IMR-90 (cell line): ENCODE measurements around the gene FOXB1. TPM values are rescaled to one million over a fixed set of nuclear protein-coding genes. Genes with fewer than 3 reads are reported as not detected.

Experiments used
- ATAC-seq: fragments of 200-7000 bp; cut with Tn5 transposase; 2 replicates; pipeline ENCODE4 v1.9.1; 2020; ENCODE audit warnings: low read depth, mild to moderate bottlenecking, moderate library complexity
- BruUV-seq: library from RNA; stranded (reverse); fragments of 400-500 nt; replicated peaks from 2 replicates; lab custom pipeline; 2021; lab: Mats Ljungman, UMichigan
- CTCF ChIA-PET: fragments of 300-600 bp; formaldehyde crosslinking; extraction: SDS; loops from one replicate; lab custom pipeline; 2021; ENCODE audit warnings: antibody characterized with exemption; lab: Yijun Ruan, JAX
- POLR2A ChIA-PET: fragments of 300-600 bp; sonication (Branson Sonifier 250); formaldehyde crosslinking; loops from one replicate; lab custom pipeline; 2022; ENCODE audit warnings: antibody characterized with exemption; ENCODE audit not compliant: unreplicated experiment; lab: Charles Lee
- DNase-seq: peaks from one replicate; pipeline ENCODE4 v3.0.0; 2013
- H2AFZ ChIP-seq: replicated peaks from 2 replicates; pipeline ENCODE3; 2013; ENCODE audit warnings: low read length, mild to moderate bottlenecking; ENCODE audit not compliant: poor library complexity
- H2AK5ac ChIP-seq: 2 replicates; pipeline ENCODE4 v1.6.1; 2013; ENCODE audit warnings: low read depth, low read length, inconsistent platforms
- H2AK9ac ChIP-seq: replicated peaks from 2 replicates; pipeline ENCODE3; 2013; ENCODE audit warnings: mild to moderate bottlenecking, low read depth, low read length, moderate library complexity; ENCODE audit not compliant: poor library complexity
- H2BK120ac ChIP-seq: 2 replicates; pipeline ENCODE4 v1.6.1; 2013; ENCODE audit warnings: low read depth, low read length, inconsistent platforms
- H2BK15ac ChIP-seq: 3 replicates; pipeline ENCODE4 v1.6.1; 2013; ENCODE audit warnings: low read depth, low read length, inconsistent platforms
- H2BK20ac ChIP-seq: 2 replicates; pipeline ENCODE4 v1.6.1; 2013; ENCODE audit warnings: low read depth, mild to moderate bottlenecking, inconsistent platforms, low read length, moderate library complexity
- H2BK5ac ChIP-seq: 2 replicates; pipeline ENCODE4 v1.6.1; 2013; ENCODE audit warnings: mild to moderate bottlenecking, low read depth, low read length, inconsistent platforms; ENCODE audit not compliant: poor library complexity, severe bottlenecking
- H3K14ac ChIP-seq: replicated peaks from 2 replicates; pipeline ENCODE4 v1.6.1; 2013; ENCODE audit warnings: low read depth, low read length, inconsistent platforms
- H3K18ac ChIP-seq: 2 replicates; pipeline ENCODE4 v1.6.1; 2013; ENCODE audit warnings: low read depth, low read length, control low read depth
- H3K23ac ChIP-seq: 2 replicates; pipeline ENCODE4 v1.6.1; 2013; ENCODE audit warnings: low read depth, low read length, inconsistent platforms
- H3K27ac ChIP-seq: 2 replicates; pipeline ENCODE4 v1.5.1; 2013; ENCODE audit warnings: mild to moderate bottlenecking, control low read depth, low read length; ENCODE audit not compliant: insufficient read depth
- H3K27me3 ChIP-seq: 2 replicates; pipeline ENCODE4 v1.6.1; 2013; ENCODE audit warnings: low read length; ENCODE audit not compliant: control insufficient read depth, insufficient read depth
- H3K36me3 ChIP-seq: 2 replicates; pipeline ENCODE4 v1.6.1; 2013; ENCODE audit warnings: low read length, mixed read lengths; ENCODE audit not compliant: control insufficient read depth, insufficient read depth
- H3K4ac ChIP-seq: 2 replicates; pipeline ENCODE4 v1.6.1; 2013; ENCODE audit warnings: low read depth, low read length, inconsistent platforms
- H3K4me1 ChIP-seq: 2 replicates; pipeline ENCODE4 v1.6.1; 2013; ENCODE audit warnings: low read length, mixed read lengths; ENCODE audit not compliant: control insufficient read depth, insufficient read depth
- H3K4me2 ChIP-seq: 2 replicates; pipeline ENCODE4 v1.6.1; 2013; ENCODE audit warnings: low read depth, mild to moderate bottlenecking, control low read depth, low read length, moderate library complexity
- H3K4me3 ChIP-seq: 2 replicates; pipeline ENCODE4 v1.5.1; 2013; ENCODE audit warnings: low read depth, mild to moderate bottlenecking, control low read depth, low read length, moderate library complexity; ENCODE audit not compliant: insufficient read depth
- H3K56ac ChIP-seq: 2 replicates; pipeline ENCODE4 v1.6.1; 2013; ENCODE audit warnings: low read length, inconsistent platforms; ENCODE audit not compliant: insufficient read depth; ENCODE audit errors: extremely low read depth
- H3K79me1 ChIP-seq, 2 experiments: 2 replicates each; pipeline ENCODE4 v1.6.1; 2013; ENCODE audit warnings: low read length in 2 of 2, inconsistent platforms in 1 of 2, low read depth in 1 of 2
- H3K9ac ChIP-seq: 2 replicates; pipeline ENCODE4 v1.6.1; 2013; ENCODE audit warnings: low read depth, low read length, control low read depth
- H3K9me1 ChIP-seq: 2 replicates; pipeline ENCODE4 v1.6.1; 2013; ENCODE audit warnings: low read length, inconsistent platforms; ENCODE audit not compliant: insufficient read depth
- H3K9me3 ChIP-seq: 2 replicates; pipeline ENCODE4 v1.6.1; 2013; ENCODE audit warnings: low read length; ENCODE audit not compliant: control insufficient read depth, insufficient read depth
- H4K20me1 ChIP-seq: 2 replicates; pipeline ENCODE4 v1.6.1; 2013; ENCODE audit warnings: low read length, inconsistent platforms; ENCODE audit not compliant: insufficient read depth
- H4K5ac ChIP-seq: 2 replicates; pipeline ENCODE4 v1.6.1; 2013; ENCODE audit warnings: mild to moderate bottlenecking, low read depth, low read length, control low read depth
- H4K8ac ChIP-seq, 2 experiments: 2 replicates each; pipeline ENCODE4 v1.6.1; 2013; ENCODE audit warnings: low read depth in 2 of 2, low read length in 2 of 2, control low read depth in 1 of 2, inconsistent platforms in 1 of 2
- H4K91ac ChIP-seq: 2 replicates; pipeline ENCODE4 v1.6.1; 2013; ENCODE audit warnings: low read depth, low read length, inconsistent platforms; ENCODE audit not compliant: insufficient read depth
- CEBPB ChIP-seq: IDR thresholded peaks from 2 replicates; pipeline ENCODE4 v1.6.1; 2012; ENCODE audit warnings: low read depth, low read length, improper control_type of control experiment
- MAFK ChIP-seq: IDR thresholded peaks from 2 replicates; pipeline ENCODE4 v1.6.1; 2012; ENCODE audit warnings: low read depth, low read length, improper control_type of control experiment
- MAZ ChIP-seq: IDR thresholded peaks from 2 replicates; pipeline ENCODE4 v1.6.1; 2012; ENCODE audit warnings: low read depth, mild to moderate bottlenecking, low read length, improper control_type of control experiment, moderate library complexity, borderline replicate concordance
- NFE2L2 ChIP-seq: fragments of 150-350 bp; IDR thresholded peaks from 2 replicates; pipeline ENCODE4 v1.6.1; 2016; ENCODE audit warnings: low read depth, mild to moderate bottlenecking, low read length
- RAD21 ChIP-seq: IDR thresholded peaks from 2 replicates; pipeline ENCODE4 v1.6.1; 2012; ENCODE audit warnings: low read length, improper control_type of control experiment
- RCOR1 ChIP-seq: IDR thresholded peaks from 2 replicates; pipeline ENCODE4 v1.6.1; 2012; ENCODE audit warnings: mild to moderate bottlenecking, low read length, improper control_type of control experiment; ENCODE audit not compliant: insufficient replicate concordance
- RFX5 ChIP-seq: IDR thresholded peaks from 2 replicates; pipeline ENCODE4 v1.8.0; 2012; ENCODE audit warnings: low read depth, mild to moderate bottlenecking, low read length, moderate library complexity
- WGBS, 2 experiments: methylation state at CpG; one replicate each; pipeline versions ENCODE4 v1.1.5 to v1.1.7; 2013; ENCODE audit warnings: missing lambda C conversion rate in 2 of 2; ENCODE audit not compliant: insufficient read length in 1 of 2; ENCODE audit errors: extremely low coverage in 2 of 2; 5-methylcytosine and 5-hydroxymethylcytosine counted together
- dilution Hi-C: fragments of 300-500 bp; cut with HindIII; formaldehyde crosslinking; loops from one replicate; pipeline ENCODE4 v1.14.3; 2018; ENCODE audit warnings: low sequenced_read_pairs; ENCODE audit not compliant: unreplicated experiment
- in situ Hi-C: fragments of 300-500 bp; cut with MboI; formaldehyde crosslinking; loops from 3 replicates; pipeline ENCODE4 v1.14.3; 2019; ENCODE audit warnings: low sequenced_read_pairs, inconsistent platforms, mixed read lengths
- intact Hi-C: fragments of 100-400 bp; cut with micrococcal nuclease; formaldehyde crosslinking; loops from 2 replicates; pipeline ENCODE4 v1.10.0; 2022
- polyA plus RNA-seq, 3 experiments: library from polyadenylated mRNA; depleted of rRNA; stranded (reverse); fragments of >200 nt; gene quantifications; 2 replicates each; pipeline ENCODE4 v1.2.3, GENCODE V29; 2012; ENCODE audit warnings: low replicate concordance in 1 of 3
- total RNA-seq: library from RNA; depleted of rRNA; stranded (reverse); fragments of >200 nt; gene quantifications from 2 replicates; pipeline ENCODE4 v1.2.3, GENCODE V29; 2012
- TF ChIP-seq, protein P1 (sequence below): fragments of 150-350 bp; IDR thresholded peaks from 2 replicates; pipeline ENCODE4 v1.6.1; 2017; ENCODE audit warnings: mild to moderate bottlenecking, antibody characterized with exemption, low read length, low read depth

The FOXB1 gene
- total and polyA plus RNA-seq, 2 of the 4 experiments (the other 2 are of a cell fraction), result not detected

DNA sequence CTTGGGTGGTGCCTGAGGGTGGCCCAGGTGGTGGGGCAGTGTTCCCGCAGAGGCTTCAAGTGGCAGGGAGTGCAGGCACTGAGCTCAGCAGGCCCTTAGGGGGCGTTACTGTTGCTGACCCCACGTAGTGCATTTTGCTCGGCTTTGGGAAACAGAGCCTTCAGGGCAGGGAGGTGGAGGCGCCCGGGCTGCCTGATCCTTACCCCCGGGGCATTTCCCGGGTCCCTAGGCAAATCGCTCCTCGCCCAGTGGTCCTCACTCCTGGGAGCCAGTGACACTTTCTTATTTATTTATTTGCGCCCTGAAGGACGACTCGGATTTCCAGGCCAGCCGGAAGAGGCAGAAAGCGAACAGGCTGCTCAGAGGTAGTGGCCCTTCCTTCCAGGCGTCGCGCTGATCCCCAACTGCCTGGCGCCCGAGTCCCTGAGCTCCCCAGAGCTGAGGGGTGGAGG is 10.1 kb upstream of the FOXB1 start:
- H3K79me1 ChIP-seq, result no peaks in the 10 kb centered on the region
- H2BK5ac ChIP-seq, result no peak overlapping the region
- H3K4ac ChIP-seq, result no peak overlapping the region
- no TSS peak for BruUV-seq
- H2BK20ac ChIP-seq, result no peak overlapping the region
- no peak overlapping the region for H2BK15ac ChIP-seq
- no peak overlapping the region for H3K4me3 ChIP-seq
- H4K20me1 ChIP-seq, result no peaks in the 10 kb centered on the region
- in situ Hi-C loops, result no loop called here
- intact Hi-C loops, result no loop called here
- no peak overlapping the region for H3K14ac ChIP-seq
- ATAC-seq (no peak), DNase-seq (no peak)
- no peak overlapping the region for H3K27ac ChIP-seq
- H2AK9ac ChIP-seq, result no peak overlapping the region
- no peaks in the 10 kb centered on the region for H3K9me1 ChIP-seq
- no peak overlapping the region for H3K18ac ChIP-seq
- dilution Hi-C loops, result no loop called here
- peaks cover 2% of the 10 kb centered on the region; the same call in 1 of the 2 replicates for H3K9me3 ChIP-seq
- WGBS, 2 experiments, result 0% methylated on average over 2 of the region's 20 CpGs; no CpG with 5 or more reads in 1 of the 2 experiments
- no peak overlapping the region for H4K8ac ChIP-seq
- no peak overlapping the region for H4K5ac ChIP-seq
- no peaks in the 10 kb centered on the region for H3K36me3 ChIP-seq
- H3K9ac ChIP-seq, result no peak overlapping the region
- peak overlapping the region; percentile 9 for H2AFZ ChIP-seq
- H3K27me3 ChIP-seq, result peaks cover 66% of the 10 kb centered on the region
- H2AK5ac ChIP-seq, result no peak overlapping the region
- no peak overlapping the region for H3K23ac ChIP-seq
- no peak overlapping the region for H4K91ac ChIP-seq
- no peak overlapping the region for H3K4me2 ChIP-seq
- POLR2A ChIA-PET, result no interaction called here
- CTCF ChIA-PET, result no interaction called here
- H3K56ac ChIP-seq, result no peak overlapping the region
- no peak overlapping the region for H2BK120ac ChIP-seq
- no peaks in the 10 kb centered on the region for H3K4me1 ChIP-seq
- TF ChIP-seq RAD21 (no peak), RFX5 (no peak), CEBPB (no peak), MAZ (no peak), RCOR1 (no peak), MAFK (no peak), NFE2L2 (no peak)
- TF ChIP-seq, protein P1, sequence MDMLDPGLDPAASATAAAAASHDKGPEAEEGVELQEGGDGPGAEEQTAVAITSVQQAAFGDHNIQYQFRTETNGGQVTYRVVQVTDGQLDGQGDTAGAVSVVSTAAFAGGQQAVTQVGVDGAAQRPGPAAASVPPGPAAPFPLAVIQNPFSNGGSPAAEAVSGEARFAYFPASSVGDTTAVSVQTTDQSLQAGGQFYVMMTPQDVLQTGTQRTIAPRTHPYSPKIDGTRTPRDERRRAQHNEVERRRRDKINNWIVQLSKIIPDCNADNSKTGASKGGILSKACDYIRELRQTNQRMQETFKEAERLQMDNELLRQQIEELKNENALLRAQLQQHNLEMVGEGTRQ, result no peak
